RWPE2 (cell line): ENCODE results near the gene PFKP.

Experiments used
- ATAC-seq: fragments of 200-7000 bp; cut with Tn5 transposase; 3 replicates; pipeline ENCODE4 v1.9.1; 2021; ENCODE audit warnings: low read depth
- DNase-seq: peaks from one replicate; pipeline ENCODE4 v3.0.0-alpha.2; 2020; ENCODE audit warnings: low spot score
- H3K27ac ChIP-seq: fragments of 450-650 bp; 2 replicates; pipeline ENCODE4 v1.5.1; 2017; ENCODE audit warnings: mild to moderate bottlenecking; ENCODE audit not compliant: poor library complexity, severe bottlenecking
- H3K27me3 ChIP-seq: fragments of 250-450 bp; sonication (Bioruptor Pico); 2 replicates; pipeline ENCODE4 v1.5.1; 2021; ENCODE audit warnings: mild to moderate bottlenecking, moderate library complexity; ENCODE audit not compliant: insufficient read depth, poor library complexity, severe bottlenecking
- H3K36me3 ChIP-seq: fragments of 250-450 bp; sonication (Bioruptor Pico); 2 replicates; pipeline ENCODE4 v1.5.1; 2020; ENCODE audit warnings: low read depth, mild to moderate bottlenecking, moderate library complexity
- H3K4me1 ChIP-seq: fragments of 250-450 bp; sonication (Bioruptor Pico); 2 replicates; pipeline ENCODE4 v1.5.1; 2021; ENCODE audit warnings: mild to moderate bottlenecking, moderate library complexity; ENCODE audit not compliant: insufficient read depth, poor library complexity, severe bottlenecking
- H3K4me3 ChIP-seq: fragments of 250-450 bp; sonication (Bioruptor Pico); 2 replicates; pipeline ENCODE4 v1.5.1; 2021; ENCODE audit warnings: mild to moderate bottlenecking, moderate library complexity; ENCODE audit not compliant: severe bottlenecking
- H3K9me3 ChIP-seq: fragments of 250-450 bp; sonication (Bioruptor Pico); 2 replicates; pipeline ENCODE4 v1.5.1; 2021; ENCODE audit warnings: mild to moderate bottlenecking, moderate library complexity; ENCODE audit not compliant: severe bottlenecking
- CTCF ChIP-seq: fragments of 450-650 bp; IDR thresholded peaks from one replicate; pipeline ENCODE4 v1.5.1; 2017; ENCODE audit warnings: mild to moderate bottlenecking, moderate library complexity; ENCODE audit not compliant: poor library complexity, severe bottlenecking

The PFKP gene

DNA sequence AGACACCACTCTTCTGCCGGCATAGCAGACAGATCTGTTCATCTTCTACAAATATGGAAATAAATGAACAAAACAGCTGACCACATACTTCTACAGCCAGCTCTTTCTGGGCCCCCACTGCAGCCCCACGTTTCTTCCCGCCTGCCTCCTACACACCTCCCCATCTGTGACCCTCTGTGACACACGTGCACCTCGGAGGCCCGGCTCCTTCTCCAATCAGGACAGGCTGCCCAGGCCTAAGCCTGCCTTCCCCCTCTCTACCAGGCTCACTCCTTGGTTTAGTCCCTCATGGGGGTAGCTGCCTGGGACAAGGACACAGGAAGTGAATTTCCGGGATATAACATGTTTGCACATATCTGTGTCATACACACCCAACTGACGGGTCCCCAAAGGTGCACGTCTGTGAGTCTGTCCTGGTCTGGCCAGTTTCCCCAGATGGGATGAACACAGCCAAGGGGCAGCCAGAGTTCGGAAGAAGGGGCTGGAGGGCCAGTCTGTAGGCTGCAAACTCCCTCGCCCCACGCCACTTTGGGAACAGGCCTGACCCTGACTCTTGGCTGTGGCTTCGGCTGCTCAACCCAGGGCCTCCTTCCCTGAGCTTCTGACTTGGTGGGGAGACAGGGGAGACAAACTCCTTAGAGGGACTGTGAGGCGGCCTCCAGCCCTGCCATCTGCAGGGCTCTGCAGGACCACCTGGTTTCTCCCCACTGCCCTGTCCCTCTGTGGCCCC is 75.0 kb downstream of the PFKP start:
- peaks cover 94% of the 10 kb centered on the region for H3K36me3 ChIP-seq
- peak; percentile 7; the same call in 1 of the 3 replicates for ATAC-seq
- no peak overlapping the region for H3K4me3 ChIP-seq
- no peaks in the 10 kb centered on the region for H3K4me1 ChIP-seq
- no peaks in the 10 kb centered on the region for H3K9me3 ChIP-seq
- no peak for DNase-seq
- H3K27me3 ChIP-seq: no peaks in the 10 kb centered on the region
- no peak for TF ChIP-seq CTCF
- no peak overlapping the region for H3K27ac ChIP-seq

DNA sequence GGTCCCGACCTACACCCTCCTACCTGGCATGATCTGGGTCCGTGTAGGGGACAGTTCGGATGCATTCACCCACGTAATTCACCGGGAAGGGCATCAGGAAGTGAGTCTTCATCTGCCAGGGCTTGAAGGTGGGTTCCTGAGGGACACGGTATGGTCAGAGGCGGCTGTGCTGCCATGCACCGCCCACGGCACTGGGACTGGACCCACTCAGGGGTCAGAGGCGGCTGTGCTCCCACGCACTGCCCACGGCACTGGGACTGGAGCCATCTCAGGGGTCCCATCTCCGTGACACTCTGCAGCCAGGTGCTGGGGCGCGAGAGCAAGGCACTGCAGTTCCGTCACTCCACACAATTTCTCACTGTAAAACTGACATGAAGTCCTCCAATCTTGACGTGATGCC is 76.0 kb downstream of the PFKP start:
- Histone ChIP-seq H3K4me3 (no peak overlapping the region), H3K36me3 (peaks cover 94% of the 10 kb centered on the region), H3K27me3 (no peaks in the 10 kb centered on the region), H3K27ac (no peak overlapping the region), H3K9me3 (no peaks in the 10 kb centered on the region), H3K4me1 (no peaks in the 10 kb centered on the region)
- no peak for TF ChIP-seq CTCF
- ATAC-seq (no peak), DNase-seq (no peak)

DNA sequence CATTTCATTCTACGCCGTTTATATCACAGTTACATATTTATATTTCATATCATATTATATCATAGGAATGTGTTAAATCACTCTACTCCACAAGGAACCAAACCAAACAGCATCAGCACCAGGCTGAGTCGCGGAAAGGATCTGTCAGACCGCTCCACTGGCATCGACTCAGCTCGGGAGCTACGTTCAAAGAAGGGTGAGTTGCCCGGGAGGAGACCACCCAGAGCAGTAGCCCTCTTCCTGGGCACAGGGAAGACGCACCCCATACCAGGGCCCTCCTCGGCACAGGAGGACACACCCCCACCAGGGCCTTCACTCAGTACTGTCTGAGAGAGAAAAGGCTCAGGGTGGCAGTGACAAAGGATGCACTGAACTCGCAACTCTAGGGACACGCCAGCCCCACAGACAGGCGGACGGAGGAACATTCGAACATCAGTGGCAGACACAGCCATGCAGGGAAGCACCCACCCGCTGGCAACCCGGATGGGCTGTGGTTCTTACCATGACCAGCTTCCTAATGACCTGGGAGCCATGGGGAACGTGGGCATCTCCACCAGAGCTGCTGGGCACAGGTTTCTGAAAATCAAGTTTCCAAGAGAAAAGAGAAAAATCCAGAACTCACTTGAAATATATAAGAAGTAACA is 76.6 kb downstream of the PFKP start:
- Histone ChIP-seq H3K4me3 (no peak overlapping the region), H3K27ac (no peak overlapping the region), H3K4me1 (no peaks in the 10 kb centered on the region), H3K36me3 (peaks cover 94% of the 10 kb centered on the region), H3K9me3 (no peaks in the 10 kb centered on the region), H3K27me3 (no peaks in the 10 kb centered on the region)
- ATAC-seq: no peak
- DNase-seq: no peak
- no peak for TF ChIP-seq CTCF

DNA sequence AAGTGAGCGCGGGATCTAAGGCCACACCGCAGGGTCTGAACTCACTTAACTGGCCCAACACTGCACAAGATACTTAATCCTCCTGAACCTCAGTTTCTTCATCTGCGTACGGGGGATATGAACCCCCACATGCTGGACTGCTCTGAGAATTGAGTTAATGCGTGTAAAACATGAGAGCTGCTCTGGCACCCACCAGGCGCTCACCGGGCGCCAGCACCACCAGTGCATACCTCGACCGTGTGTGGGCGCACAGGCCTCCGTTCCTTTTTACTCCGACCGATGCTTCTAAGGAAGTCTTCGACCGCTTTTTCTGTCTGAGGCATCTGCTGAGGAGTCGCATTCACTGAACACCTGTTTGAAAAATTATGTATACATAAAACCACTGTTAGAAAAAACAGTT is 78.0 kb downstream of the PFKP start:
- Histone ChIP-seq H3K4me1 (no peaks in the 10 kb centered on the region), H3K9me3 (no peaks in the 10 kb centered on the region), H3K36me3 (peaks cover 87% of the 10 kb centered on the region), H3K27me3 (no peaks in the 10 kb centered on the region), H3K4me3 (no peak overlapping the region), H3K27ac (no peak overlapping the region)
- ATAC-seq (no peak), DNase-seq (no peak)
- no peak for TF ChIP-seq CTCF

DNA sequence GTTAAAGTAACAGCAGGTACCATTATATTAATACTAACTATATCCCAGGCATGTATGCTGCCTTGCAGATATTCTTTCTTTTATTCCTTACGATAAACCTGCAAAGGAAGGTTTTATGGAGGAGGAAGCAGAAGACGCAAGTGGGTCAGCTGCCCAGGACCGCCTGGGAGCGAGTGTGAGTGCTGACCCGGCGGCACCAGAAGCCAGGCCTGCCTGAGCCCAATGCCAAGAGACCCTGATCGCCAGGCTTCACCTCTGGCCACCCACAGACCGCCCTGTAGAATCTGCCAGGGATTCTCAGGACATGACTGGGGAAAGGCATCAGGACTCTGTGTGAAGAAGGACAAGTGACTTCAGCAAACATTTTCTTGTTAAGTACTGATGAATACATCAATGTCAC is 78.9 kb downstream of the PFKP start:
- no peaks in the 10 kb centered on the region for H3K4me1 ChIP-seq
- no peaks in the 10 kb centered on the region for H3K27me3 ChIP-seq
- peaks cover 78% of the 10 kb centered on the region for H3K36me3 ChIP-seq
- H3K4me3 ChIP-seq: no peak overlapping the region
- no peak overlapping the region for H3K27ac ChIP-seq
- ATAC-seq: no peak
- no peak for TF ChIP-seq CTCF
- no peaks in the 10 kb centered on the region for H3K9me3 ChIP-seq
- no peak for DNase-seq
